Measurements from ENCODE around the gene BORA.

GRCh38 chr13:72774019-72774418 is 46.3 kb downstream of the BORA start:
- TF ChIP-seq CTCF (IDR thresholded peaks at IDR 0.05) (no peak), EP300 (IDR thresholded peaks at IDR 0.05) (no peak), POLR2A (IDR thresholded peaks at IDR 0.05) (no peak)

Measured in ovary (tissue), 3 donors.